ENCODE measurements around the gene INTS1. TPM values are rescaled to one million over a fixed set of nuclear protein-coding genes. Genes with fewer than 3 reads are reported as not detected.

INTS1 gene
- total and polyA plus RNA-seq, 2 of the 4 experiments (the other 2 are of a cell fraction), result 9.3 to 40.1 TPM

DNA sequence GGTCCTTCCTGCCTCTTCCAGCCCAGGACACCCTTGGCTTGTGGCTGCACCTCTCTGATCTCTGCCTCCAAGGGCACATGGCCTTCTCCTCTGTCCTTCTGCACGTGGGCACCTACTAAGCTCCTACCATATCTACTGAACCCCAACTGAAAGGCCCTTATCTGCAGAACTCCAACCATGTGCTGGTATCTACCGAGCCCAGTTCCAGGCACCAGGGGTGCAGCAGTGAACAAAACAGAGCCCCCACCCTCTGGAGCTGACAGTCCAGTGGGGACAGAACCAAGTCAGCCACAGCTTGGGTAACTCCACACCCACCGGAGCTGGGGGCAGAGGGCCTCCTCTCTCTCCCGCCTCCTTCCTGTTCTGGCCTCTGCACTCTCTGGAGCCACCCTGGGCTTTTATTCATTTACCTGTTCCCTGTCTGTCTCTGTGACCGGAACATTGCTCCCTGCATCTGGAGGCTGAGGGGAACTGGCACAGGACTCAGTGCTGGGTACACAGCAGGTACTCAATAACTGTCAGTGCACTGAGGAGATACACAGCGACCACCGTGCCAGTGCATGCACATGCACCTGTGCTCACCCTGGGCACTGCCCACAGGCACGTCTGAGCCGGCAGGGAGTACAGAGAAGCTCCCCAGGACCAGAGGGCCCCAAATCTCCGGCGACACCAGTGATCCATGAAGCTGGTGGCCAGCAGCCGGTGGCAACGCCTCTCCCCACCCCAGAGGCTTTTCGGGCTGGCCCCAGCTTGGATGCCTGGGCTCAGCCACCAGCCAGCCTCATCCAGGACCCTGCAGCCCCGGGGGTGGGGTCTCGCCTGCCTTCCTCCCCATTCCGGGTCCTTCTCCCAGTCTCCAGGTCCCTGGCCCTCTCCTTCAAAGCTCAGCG lies 46.9 kb downstream of the INTS1 start:
- Histone ChIP-seq H4K5ac (ENCODE audit: low read depth, low read length) (no peak overlapping the region), H2BK20ac (ENCODE audit: low read depth, low read length) (no peak overlapping the region), H4K8ac (ENCODE audit: low read depth in 2 of 2, low read length in 2 of 2) (no peak overlapping the region), H2AFZ (replicated peaks; ENCODE audit: low read length, poor library complexity) (no peak overlapping the region), H4K91ac (ENCODE audit: insufficient read depth, low read depth, low read length) (no peak overlapping the region), H3K4ac (ENCODE audit: low read depth, low read length) (no peak overlapping the region), H3K4me3 (ENCODE audit: insufficient read depth, low read depth, low read length) (peak overlapping the region; percentile 79), H3K9me1 (ENCODE audit: insufficient read depth, low read length) (peaks cover 9% of the 10 kb centered on the region), H3K9ac (ENCODE audit: low read depth, low read length) (peak overlapping the region; percentile 39; the same call in 1 of the 2 replicates), H4K20me1 (ENCODE audit: insufficient read depth, low read length) (peaks cover 36% of the 10 kb centered on the region), H2BK120ac (ENCODE audit: low read depth, low read length) (no peak overlapping the region), H3K36me3 (ENCODE audit: control insufficient read depth, insufficient read depth, low read length) (no peaks in the 10 kb centered on the region), H3K79me1 (ENCODE audit: low read depth in 1 of 2, low read length in 2 of 2) (peaks cover 0 to 72% of the 10 kb centered on the region in 2 experiments), H3K27ac (ENCODE audit: insufficient read depth, low read length) (0 out of 2 replicates have a peak overlapping the region, but pooled peaks have one; percentile 1), H3K18ac (ENCODE audit: low read depth, low read length) (no peak overlapping the region), H3K23ac (ENCODE audit: low read depth, low read length) (peak overlapping the region; percentile 69), H3K4me1 (ENCODE audit: control insufficient read depth, insufficient read depth, low read length) (peaks cover 42% of the 10 kb centered on the region), H3K56ac (ENCODE audit: extremely low read depth, insufficient read depth, low read length) (no peak overlapping the region), H3K14ac (replicated peaks; ENCODE audit: low read depth, low read length) (peak overlapping the region; percentile 55; the same call in 1 of the 2 replicates), H2BK15ac (ENCODE audit: low read depth, low read length) (no peak overlapping the region), H2BK5ac (ENCODE audit: low read depth, low read length, poor library complexity, severe bottlenecking) (no peak overlapping the region), H2AK9ac (replicated peaks; ENCODE audit: low read depth, low read length, poor library complexity) (peak overlapping the region; percentile 69), H3K9me3 (ENCODE audit: control insufficient read depth, insufficient read depth, low read length) (no peaks in the 10 kb centered on the region), H3K27me3 (ENCODE audit: control insufficient read depth, insufficient read depth, low read length) (no peaks in the 10 kb centered on the region), H2AK5ac (ENCODE audit: low read depth, low read length) (peak overlapping the region; percentile 42; the same call in 1 of the 2 replicates), H3K4me2 (ENCODE audit: low read depth, low read length) (peak overlapping the region; percentile 73)
- CTCF ChIA-PET, result no interaction called here
- WGBS, 2 experiments (ENCODE audit: extremely low coverage in 2 of 2, insufficient read length in 1 of 2), result 76% methylated on average over 10 of the region's 18 CpGs; no CpG with 5 or more reads in 1 of the 2 experiments
- intact Hi-C loops (cut with micrococcal nuclease) (no loop called here), dilution Hi-C loops (cut with HindIII; ENCODE audit: low sequenced_read_pairs, unreplicated experiment) (no loop called here), in situ Hi-C loops (cut with MboI; ENCODE audit: low sequenced_read_pairs) (no loop called here)
- TF ChIP-seq NFE2L2 (IDR thresholded peaks at IDR 0.05; ENCODE audit: low read depth, low read length), result no peak
- no peak for TF ChIP-seq CHD1 (IDR thresholded peaks at IDR 0.05; ENCODE audit: low read depth, low read length)
- no peak for TF ChIP-seq MXI1 (IDR thresholded peaks at IDR 0.05; ENCODE audit: borderline replicate concordance, low read depth, low read length)
- TF ChIP-seq SMC3 (IDR thresholded peaks at IDR 0.05; ENCODE audit: low read depth, low read length), result no peak
- TF ChIP-seq RAD21 (IDR thresholded peaks at IDR 0.05; ENCODE audit: low read length), result no peak
- no peak for TF ChIP-seq CEBPB (IDR thresholded peaks at IDR 0.05; ENCODE audit: low read depth, low read length)
- no peak for TF ChIP-seq RCOR1 (IDR thresholded peaks at IDR 0.05; ENCODE audit: insufficient replicate concordance, low read length)
- no peak for TF ChIP-seq POLR2A (IDR thresholded peaks at IDR 0.05; ENCODE audit: low read depth, low read length)
- TF ChIP-seq, protein P1, sequence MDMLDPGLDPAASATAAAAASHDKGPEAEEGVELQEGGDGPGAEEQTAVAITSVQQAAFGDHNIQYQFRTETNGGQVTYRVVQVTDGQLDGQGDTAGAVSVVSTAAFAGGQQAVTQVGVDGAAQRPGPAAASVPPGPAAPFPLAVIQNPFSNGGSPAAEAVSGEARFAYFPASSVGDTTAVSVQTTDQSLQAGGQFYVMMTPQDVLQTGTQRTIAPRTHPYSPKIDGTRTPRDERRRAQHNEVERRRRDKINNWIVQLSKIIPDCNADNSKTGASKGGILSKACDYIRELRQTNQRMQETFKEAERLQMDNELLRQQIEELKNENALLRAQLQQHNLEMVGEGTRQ (IDR thresholded peaks at IDR 0.05; ENCODE audit: low read depth, low read length), result no peak
- no peak for TF ChIP-seq CTCF (conservative IDR thresholded peaks at IDR 0.05; ENCODE audit: low read depth, low read length)
- no peak for TF ChIP-seq MAFK (IDR thresholded peaks at IDR 0.05; ENCODE audit: low read depth, low read length)
- POLR2A ChIA-PET (ENCODE audit: unreplicated experiment), result no interaction called here
- ATAC-seq (ENCODE audit: low read depth), result no peak
- no TSS peak for BruUV-seq (replicated peaks)
- DNase-seq, result no peak

Data from IMR-90 (cell line).